T-helper 2 cell treated with Interferon-gamma antibody and Interleukin-4, amounts not matched to agents 5 μg/mL and 100 μg/mL, for 36 hours (primary cell): ENCODE results near the gene TRDMT1.

Experiments
- DNase-seq: peaks from one replicate; pipeline ENCODE4 v3.0.0; 2021; ENCODE audit warnings: low spot score
- H3K27ac Mint-ChIP-seq: one replicate; pipeline ENCODE4 v1.8.0; 2021; ENCODE audit warnings: mild to moderate bottlenecking, mixed read lengths
- H3K27me3 Mint-ChIP-seq: one replicate; pipeline ENCODE4 v1.8.0; 2021; ENCODE audit warnings: low read depth, mixed read lengths
- H3K36me3 Mint-ChIP-seq: one replicate; pipeline ENCODE4 v1.8.0; 2021; ENCODE audit warnings: low read depth, mixed read lengths
- H3K4me1 Mint-ChIP-seq: one replicate; pipeline ENCODE4 v1.8.0; 2021; ENCODE audit warnings: low read depth, mixed read lengths
- H3K4me3 Mint-ChIP-seq: one replicate; pipeline ENCODE4 v1.8.0; 2022; ENCODE audit warnings: mild to moderate bottlenecking, moderate library complexity, mixed read lengths
- H3K9me3 Mint-ChIP-seq: one replicate; pipeline ENCODE4 v1.8.0; 2021; ENCODE audit warnings: mixed read lengths

The TRDMT1 gene

DNA sequence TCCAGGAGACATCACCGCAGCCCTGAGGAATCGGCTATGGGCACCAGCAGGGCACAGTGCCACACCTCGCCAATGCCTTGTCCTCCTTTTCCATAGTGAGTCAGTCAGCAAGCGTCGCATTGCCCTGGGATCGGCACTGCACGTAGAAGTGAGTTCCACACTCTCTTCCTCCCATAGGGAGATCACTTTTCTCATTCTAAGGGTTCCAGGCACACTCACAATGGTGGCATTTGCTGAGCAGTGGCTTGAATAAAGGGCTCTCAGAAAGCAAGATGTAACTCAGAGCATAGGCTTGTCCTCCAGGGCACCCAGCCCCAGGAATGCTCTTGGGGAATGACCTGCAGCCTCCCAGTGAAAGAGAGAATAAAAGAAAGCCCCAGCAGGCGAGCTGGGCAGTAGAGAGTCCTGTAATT is 25.4 kb upstream of the TRDMT1 start:
- Mint-ChIP-seq H3K27ac (peak overlapping the region; percentile 100), H3K9me3 (no peaks in the 10 kb centered on the region), H3K4me1 (peaks cover 41% of the 10 kb centered on the region), H3K27me3 (no peaks in the 10 kb centered on the region), H3K4me3 (peak overlapping the region; percentile 97), H3K36me3 (peaks cover 41% of the 10 kb centered on the region)
- no peak for DNase-seq

DNA sequence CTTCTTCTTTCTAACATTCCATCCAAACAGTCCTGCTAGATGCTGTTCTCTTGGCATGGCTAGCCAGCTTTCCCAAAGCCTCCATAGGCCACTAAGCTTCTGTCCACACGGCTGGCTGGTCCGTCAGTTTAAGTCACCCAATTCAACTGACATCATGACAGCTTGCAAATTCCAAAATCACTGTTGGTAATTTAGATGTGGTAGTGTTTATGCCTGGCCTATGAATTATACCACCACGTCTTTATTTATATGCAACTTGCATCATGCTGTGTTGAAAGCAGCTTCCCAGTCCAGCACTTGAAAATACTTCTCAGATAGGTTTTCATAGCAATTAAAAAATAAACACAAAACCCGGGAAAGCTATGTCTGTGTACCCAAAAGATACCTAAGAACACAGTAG is 24.3 kb upstream of the TRDMT1 start:
- no peaks in the 10 kb centered on the region for H3K9me3 Mint-ChIP-seq
- peaks cover 30% of the 10 kb centered on the region for H3K36me3 Mint-ChIP-seq
- no peaks in the 10 kb centered on the region for H3K27me3 Mint-ChIP-seq
- no peak overlapping the region for H3K27ac Mint-ChIP-seq
- no peak for DNase-seq
- peaks cover 35% of the 10 kb centered on the region for H3K4me1 Mint-ChIP-seq
- H3K4me3 Mint-ChIP-seq, result no peak overlapping the region

DNA sequence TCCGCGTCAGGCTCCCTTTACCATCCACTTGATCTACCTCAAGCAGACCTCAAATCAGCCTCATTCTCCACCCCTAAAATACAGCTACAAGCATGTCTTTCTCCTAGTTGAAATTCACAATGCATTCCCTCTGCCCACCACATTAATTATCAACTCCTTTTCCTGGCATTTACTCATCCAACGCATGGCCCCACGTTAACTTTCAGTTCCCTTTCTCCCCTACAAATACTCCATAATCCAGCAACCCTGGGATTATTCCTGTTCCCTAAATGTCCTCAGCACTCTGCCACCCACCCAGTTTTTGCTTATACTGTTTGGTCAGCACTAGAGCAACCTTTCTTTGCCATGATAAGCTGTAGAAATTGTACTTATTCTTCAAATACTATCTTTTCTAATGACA is 20.9 kb upstream of the TRDMT1 start:
- Mint-ChIP-seq H3K27ac (no peak overlapping the region), H3K27me3 (no peaks in the 10 kb centered on the region), H3K4me1 (peaks cover 36% of the 10 kb centered on the region), H3K4me3 (no peak overlapping the region), H3K36me3 (peaks cover 23% of the 10 kb centered on the region), H3K9me3 (no peaks in the 10 kb centered on the region)
- DNase-seq, result no peak

DNA sequence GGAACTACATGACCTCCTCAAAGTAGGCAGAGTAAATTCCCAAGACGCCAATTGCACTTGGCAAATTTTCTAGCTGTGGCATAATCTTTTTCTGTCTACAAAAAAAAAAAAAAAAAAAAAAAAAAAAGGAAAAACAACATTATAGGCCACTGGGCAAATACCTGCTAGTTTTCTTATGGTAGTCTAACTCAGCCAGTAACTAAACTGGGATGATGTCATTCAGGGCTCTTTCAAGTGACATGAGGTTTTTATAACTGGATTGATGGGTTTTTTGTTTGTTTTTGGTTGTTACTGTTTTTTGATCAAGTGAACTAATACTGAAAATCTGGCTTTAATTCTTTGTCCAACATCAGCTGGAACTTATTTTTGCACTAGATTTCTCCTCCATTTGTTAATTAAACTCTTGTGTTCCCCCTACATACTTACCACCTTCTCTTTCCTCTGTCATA is 19.2 kb upstream of the TRDMT1 start:
- no peak overlapping the region for H3K4me3 Mint-ChIP-seq
- H3K9me3 Mint-ChIP-seq, result no peaks in the 10 kb centered on the region
- DNase-seq, result no peak
- H3K36me3 Mint-ChIP-seq, result peaks cover 24% of the 10 kb centered on the region
- H3K27ac Mint-ChIP-seq, result no peak overlapping the region
- no peaks in the 10 kb centered on the region for H3K27me3 Mint-ChIP-seq
- H3K4me1 Mint-ChIP-seq, result peaks cover 31% of the 10 kb centered on the region

GRCh38 chr10:17219024-17219423 is 17.6 kb upstream of the TRDMT1 start:
- DNase-seq, result no peak
- Mint-ChIP-seq H3K27ac (peak overlapping the region; percentile 11), H3K36me3 (peaks cover 23% of the 10 kb centered on the region), H3K4me1 (peaks cover 28% of the 10 kb centered on the region), H3K4me3 (no peak overlapping the region), H3K27me3 (no peaks in the 10 kb centered on the region), H3K9me3 (no peaks in the 10 kb centered on the region)

GRCh38 chr10:17217631-17218232 is 16.3 kb upstream of the TRDMT1 start:
- Mint-ChIP-seq H3K27me3 (no peaks in the 10 kb centered on the region), H3K4me1 (peaks cover 23% of the 10 kb centered on the region), H3K36me3 (peaks cover 24% of the 10 kb centered on the region), H3K4me3 (no peak overlapping the region), H3K9me3 (no peaks in the 10 kb centered on the region), H3K27ac (peak overlapping the region; percentile 74)
- no peak for DNase-seq

DNA sequence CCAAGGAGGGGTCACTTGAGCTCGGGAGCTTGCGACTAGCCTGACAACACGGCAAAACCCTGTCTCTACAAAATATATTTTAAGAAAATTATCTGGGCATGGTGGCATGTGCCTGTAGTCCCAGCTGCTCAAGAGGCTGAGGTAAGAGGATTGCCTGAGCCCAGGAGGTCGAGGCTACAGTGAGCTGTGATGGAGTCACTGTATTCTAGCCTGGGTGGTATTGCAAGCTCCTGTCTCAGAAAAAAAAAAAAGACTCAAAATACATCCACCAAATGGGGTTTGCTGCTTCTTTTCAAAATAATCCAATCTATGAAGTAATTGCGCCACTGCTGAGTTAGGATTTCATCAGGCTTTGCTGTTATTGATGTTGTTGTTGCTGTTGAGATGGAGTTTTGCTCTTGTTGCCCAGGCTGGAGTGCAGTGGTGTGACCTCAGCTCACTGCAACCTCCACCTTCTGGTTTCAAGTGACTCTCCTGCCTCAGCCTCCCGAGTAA is 15.5 kb upstream of the TRDMT1 start:
- Mint-ChIP-seq H3K27me3 (no peaks in the 10 kb centered on the region), H3K4me3 (no peak overlapping the region), H3K27ac (peak overlapping the region; percentile 94), H3K4me1 (peaks cover 27% of the 10 kb centered on the region), H3K36me3 (peaks cover 30% of the 10 kb centered on the region), H3K9me3 (no peaks in the 10 kb centered on the region)
- no peak for DNase-seq

DNA sequence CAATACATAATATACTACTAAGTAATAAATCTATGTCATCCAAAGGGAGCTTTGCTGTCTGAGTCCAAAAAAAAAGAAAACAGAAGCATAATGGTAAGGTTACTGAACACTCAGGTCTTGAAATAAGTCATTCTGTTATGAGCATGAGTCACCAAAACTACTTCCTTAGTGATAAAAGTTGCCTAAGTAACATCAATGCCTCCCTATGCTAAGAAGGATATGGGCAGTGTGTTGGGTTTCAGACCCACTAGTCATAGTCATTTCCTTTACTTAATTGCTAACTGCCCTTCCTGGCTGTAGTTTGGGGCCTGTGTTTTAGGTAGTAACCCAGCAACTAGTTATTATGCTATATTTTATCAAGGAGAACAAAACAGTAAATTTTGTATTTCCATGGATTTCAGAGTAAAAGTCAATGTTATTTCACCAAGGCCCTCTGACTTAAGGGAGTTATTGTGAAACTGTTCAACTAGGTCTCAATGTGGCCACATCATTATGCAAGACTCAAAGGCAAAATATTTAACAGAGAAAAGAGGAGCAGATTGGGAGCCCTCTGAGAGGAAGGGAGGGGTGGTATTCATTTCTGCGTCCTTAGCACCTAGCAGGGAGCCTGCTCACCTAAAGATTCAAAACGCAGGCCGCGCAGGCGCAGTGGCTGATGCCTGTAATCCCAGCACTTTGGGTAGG is 14.9 kb upstream of the TRDMT1 start:
- DNase-seq, result peak; percentile 57
- peaks cover 27% of the 10 kb centered on the region for H3K4me1 Mint-ChIP-seq
- no peaks in the 10 kb centered on the region for H3K9me3 Mint-ChIP-seq
- peak overlapping the region; percentile 65 for H3K4me3 Mint-ChIP-seq
- H3K36me3 Mint-ChIP-seq, result peaks cover 33% of the 10 kb centered on the region
- peak overlapping the region; percentile 94 for H3K27ac Mint-ChIP-seq
- no peaks in the 10 kb centered on the region for H3K27me3 Mint-ChIP-seq

- no peaks in the 10 kb centered on the region for H3K27me3 Mint-ChIP-seq
- peaks cover 33% of the 10 kb centered on the region for H3K36me3 Mint-ChIP-seq
- no peaks in the 10 kb centered on the region for H3K9me3 Mint-ChIP-seq
- peaks cover 23% of the 10 kb centered on the region for H3K4me1 Mint-ChIP-seq
- peak overlapping the region; percentile 94 for H3K27ac Mint-ChIP-seq
- H3K4me3 Mint-ChIP-seq, result peak overlapping the region; percentile 65
- DNase-seq, result no peak
Observed at GRCh38 chr10:17215782-17216122, 14.3 kb upstream of the TRDMT1 start.

GRCh38 chr10:17214971-17215781 is 13.7 kb upstream of the TRDMT1 start:
- H3K9me3 Mint-ChIP-seq, result no peaks in the 10 kb centered on the region
- H3K4me1 Mint-ChIP-seq, result peaks cover 23% of the 10 kb centered on the region
- H3K4me3 Mint-ChIP-seq, result no peak overlapping the region
- H3K27me3 Mint-ChIP-seq, result no peaks in the 10 kb centered on the region
- no peak for DNase-seq
- peak overlapping the region; percentile 94 for H3K27ac Mint-ChIP-seq
- peaks cover 32% of the 10 kb centered on the region for H3K36me3 Mint-ChIP-seq

- Mint-ChIP-seq H3K27ac (peak overlapping the region; percentile 8), H3K4me1 (peaks cover 23% of the 10 kb centered on the region), H3K36me3 (peaks cover 31% of the 10 kb centered on the region), H3K27me3 (no peaks in the 10 kb centered on the region), H3K9me3 (no peaks in the 10 kb centered on the region), H3K4me3 (no peak overlapping the region)
- DNase-seq, result no peak
Observed at GRCh38 chr10:17214526-17214925, 13.1 kb upstream of the TRDMT1 start.

DNA sequence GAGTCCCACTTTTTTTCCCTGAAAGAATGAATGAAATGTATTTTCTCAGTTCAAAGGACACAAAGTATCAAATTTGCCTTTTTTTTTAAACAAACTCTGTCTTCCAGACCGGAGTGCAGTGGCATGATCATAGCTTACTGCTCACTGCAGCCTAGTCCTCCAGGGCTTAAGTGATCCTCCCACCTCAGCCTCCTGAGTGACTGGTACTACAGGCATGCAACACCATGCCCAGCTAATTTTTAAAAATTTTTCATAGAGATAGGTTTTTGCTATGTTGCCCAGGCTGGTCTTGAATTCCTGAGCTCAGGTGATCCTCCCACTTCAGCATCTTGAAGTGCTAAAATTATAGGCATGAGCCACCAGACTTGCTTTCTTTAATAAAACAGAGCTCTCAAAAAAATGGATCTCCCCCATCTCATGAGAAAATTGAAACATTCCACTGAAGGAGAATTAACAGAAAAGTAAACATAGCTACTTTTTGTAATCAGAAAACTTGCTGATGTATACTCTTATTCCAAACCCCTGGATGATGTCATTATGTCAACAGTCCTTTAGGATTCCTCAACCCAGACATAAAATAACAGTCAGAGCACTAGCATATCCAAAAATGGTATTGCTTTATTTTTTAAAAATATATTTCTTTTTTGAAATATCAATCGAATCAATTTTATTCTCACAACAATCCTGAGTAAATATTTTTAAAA is 12.3 kb upstream of the TRDMT1 start:
- H3K9me3 Mint-ChIP-seq, result no peaks in the 10 kb centered on the region
- H3K4me3 Mint-ChIP-seq, result no peak overlapping the region
- no peaks in the 10 kb centered on the region for H3K27me3 Mint-ChIP-seq
- H3K4me1 Mint-ChIP-seq, result peaks cover 28% of the 10 kb centered on the region
- no peak overlapping the region for H3K27ac Mint-ChIP-seq
- no peak for DNase-seq
- peaks cover 30% of the 10 kb centered on the region for H3K36me3 Mint-ChIP-seq

DNA sequence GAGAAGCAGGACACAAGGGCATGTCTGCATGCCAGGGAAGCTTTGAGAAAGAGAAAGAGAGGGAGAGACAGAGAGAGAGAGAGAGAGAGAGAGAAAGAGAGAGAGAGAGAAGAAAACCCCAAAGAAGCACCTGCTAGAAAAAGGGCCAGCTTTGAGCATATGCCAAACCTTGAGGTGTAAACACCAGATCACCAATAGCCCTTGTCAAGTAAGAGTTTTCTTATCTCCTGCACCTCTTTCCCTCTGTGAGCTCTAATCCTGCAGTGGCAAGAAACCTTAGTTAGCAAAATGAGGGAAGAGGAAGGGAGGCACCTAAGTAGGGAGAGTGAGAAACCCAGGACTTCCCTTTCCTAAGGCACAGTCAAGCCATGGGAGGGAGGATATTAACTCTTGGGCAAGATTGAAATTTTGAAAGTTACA is 11.3 kb upstream of the TRDMT1 start:
- H3K27me3 Mint-ChIP-seq, result no peaks in the 10 kb centered on the region
- H3K4me3 Mint-ChIP-seq, result no peak overlapping the region
- peaks cover 33% of the 10 kb centered on the region for H3K4me1 Mint-ChIP-seq
- peaks cover 30% of the 10 kb centered on the region for H3K36me3 Mint-ChIP-seq
- H3K9me3 Mint-ChIP-seq, result no peaks in the 10 kb centered on the region
- DNase-seq, result no peak
- H3K27ac Mint-ChIP-seq, result no peak overlapping the region
